MM.1S (cell line): ENCODE data around the gene GPX6.

Experiments
- DNase-seq: peaks from one replicate; pipeline ENCODE4 v3.0.0-alpha.2; 2015
- H2AFZ ChIP-seq: fragments of 300-600 bp; sonication (generic); 2 replicates; pipeline ENCODE4 v1.6.0; 2016; ENCODE audit warnings: antibody characterized with exemption, low read length
- H3F3A ChIP-seq: fragments of 300-600 bp; sonication (generic); 2 replicates; pipeline ENCODE4 v1.6.1; 2016; ENCODE audit warnings: mild to moderate bottlenecking, antibody characterized with exemption, low read length, moderate library complexity, mixed read lengths; ENCODE audit not compliant: insufficient read depth
- H3K27ac ChIP-seq: fragments of 300-600 bp; sonication (generic); 2 replicates; pipeline ENCODE4 v1.5.1; 2016; ENCODE audit warnings: mild to moderate bottlenecking, low read length
- H3K27me3 ChIP-seq: fragments of 300-600 bp; sonication (generic); replicated peaks from 2 replicates; pipeline ENCODE4 v1.6.0; 2016; ENCODE audit warnings: low read length; ENCODE audit not compliant: insufficient read depth
- H3K36me3 ChIP-seq: fragments of 300-600 bp; sonication (generic); replicated peaks from 2 replicates; pipeline ENCODE4 v1.6.1; 2016; ENCODE audit warnings: mild to moderate bottlenecking, low read length, mixed read lengths; ENCODE audit not compliant: insufficient read depth
- H3K4me1 ChIP-seq: fragments of 300-600 bp; sonication (generic); 2 replicates; pipeline ENCODE4 v1.6.1; 2016; ENCODE audit warnings: low read length, mixed read lengths
- H3K4me2 ChIP-seq: fragments of 300-600 bp; sonication (generic); 2 replicates; pipeline ENCODE4 v1.6.0; 2016; ENCODE audit warnings: low read depth, low read length
- H3K4me3 ChIP-seq: fragments of 300-600 bp; sonication (generic); 2 replicates; pipeline ENCODE4 v1.5.1; 2016; ENCODE audit warnings: low read length, mixed read lengths
- H3K79me2 ChIP-seq: fragments of 300-600 bp; sonication (generic); 2 replicates; pipeline ENCODE4 v1.6.1; 2016; ENCODE audit warnings: mixed run types, low read length, mixed read lengths
- H3K9ac ChIP-seq: fragments of 300-600 bp; sonication (generic); 2 replicates; pipeline ENCODE4 v1.6.1; 2016; ENCODE audit warnings: low read length, mixed read lengths
- H3K9me2 ChIP-seq: fragments of 300-600 bp; sonication (generic); replicated peaks from 2 replicates; pipeline ENCODE4 v1.6.1; 2016; ENCODE audit warnings: mild to moderate bottlenecking, low read length, mixed read lengths; ENCODE audit not compliant: insufficient read depth
- H3K9me3 ChIP-seq: fragments of 300-600 bp; sonication (generic); replicated peaks from 2 replicates; pipeline ENCODE4 v1.6.1; 2016; ENCODE audit warnings: mild to moderate bottlenecking, low read length, mixed read lengths; ENCODE audit not compliant: insufficient read depth
- H4K20me1 ChIP-seq: fragments of 300-600 bp; sonication (generic); 2 replicates; pipeline ENCODE4 v1.6.1; 2016; ENCODE audit warnings: mild to moderate bottlenecking, low read length, moderate library complexity, mixed read lengths; ENCODE audit not compliant: insufficient read depth
- CTCF ChIP-seq: fragments of 300-600 bp; sonication (generic); IDR thresholded peaks from 2 replicates; pipeline ENCODE4 v1.5.1; 2016; ENCODE audit warnings: antibody characterized with exemption, low read length, mixed read lengths
- EZH2 ChIP-seq: fragments of 300-600 bp; sonication (generic); optimal IDR thresholded peaks from 2 replicates; pipeline ENCODE3; 2017; ENCODE audit warnings: low read depth, mild to moderate bottlenecking, antibody characterized with exemption, low read length, mixed read lengths
- EZH2phosphoT487 ChIP-seq: fragments of 300-600 bp; sonication (generic); IDR thresholded peaks from 2 replicates; pipeline ENCODE4 v1.6.1; 2018; ENCODE audit warnings: antibody characterized with exemption, low read length

The GPX6 gene

GRCh38 chr6:28485482-28485881 lies 30.1 kb downstream of the GPX6 start:
- Histone ChIP-seq H3K27ac (no peak overlapping the region), H3K9me2 (no peaks in the 10 kb centered on the region), H3K9me3 (no peaks in the 10 kb centered on the region), H3K9ac (no peak overlapping the region), H2AFZ (no peak overlapping the region), H4K20me1 (no peaks in the 10 kb centered on the region), H3K4me3 (no peak overlapping the region), H3K27me3 (no peaks in the 10 kb centered on the region), H3K79me2 (no peaks in the 10 kb centered on the region), H3K4me1 (no peaks in the 10 kb centered on the region), H3K4me2 (no peak overlapping the region), H3F3A (peaks cover 7% of the 10 kb centered on the region; the same call in 1 of the 2 replicates), H3K36me3 (no peaks in the 10 kb centered on the region)
- TF ChIP-seq EZH2 (no peak), EZH2phosphoT487 (no peak), CTCF (no peak)
- DNase-seq, result no peak

GRCh38 chr6:28480253-28480932 lies 35.2 kb downstream of the GPX6 start:
- no peaks in the 10 kb centered on the region for H4K20me1 ChIP-seq
- no peaks in the 10 kb centered on the region for H3K9me3 ChIP-seq
- no peaks in the 10 kb centered on the region for H3K79me2 ChIP-seq
- no peak overlapping the region for H3K4me2 ChIP-seq
- no peak for DNase-seq
- no peaks in the 10 kb centered on the region for H3K4me1 ChIP-seq
- H3K27me3 ChIP-seq, result no peaks in the 10 kb centered on the region
- TF ChIP-seq EZH2phosphoT487 (no peak), EZH2 (no peak), CTCF (no peak)
- H3F3A ChIP-seq, result no peaks in the 10 kb centered on the region
- no peaks in the 10 kb centered on the region for H3K36me3 ChIP-seq
- no peak overlapping the region for H3K27ac ChIP-seq
- H2AFZ ChIP-seq, result no peak overlapping the region
- H3K9ac ChIP-seq, result no peak overlapping the region
- no peaks in the 10 kb centered on the region for H3K9me2 ChIP-seq
- H3K4me3 ChIP-seq, result no peak overlapping the region

- TF ChIP-seq EZH2phosphoT487, result no peak
- no peak for TF ChIP-seq CTCF
- TF ChIP-seq EZH2, result no peak
- no peaks in the 10 kb centered on the region for H4K20me1 ChIP-seq
- no peaks in the 10 kb centered on the region for H3F3A ChIP-seq
- no peaks in the 10 kb centered on the region for H3K9me2 ChIP-seq
- H3K27me3 ChIP-seq, result no peaks in the 10 kb centered on the region
- no peaks in the 10 kb centered on the region for H3K9me3 ChIP-seq
- H3K79me2 ChIP-seq, result no peaks in the 10 kb centered on the region
- H3K4me1 ChIP-seq, result no peaks in the 10 kb centered on the region
- H3K4me3 ChIP-seq, result no peak overlapping the region
- no peak overlapping the region for H3K4me2 ChIP-seq
- DNase-seq, result no peak
- H3K27ac ChIP-seq, result no peak overlapping the region
- no peak overlapping the region for H3K9ac ChIP-seq
- no peak overlapping the region for H2AFZ ChIP-seq
- no peaks in the 10 kb centered on the region for H3K36me3 ChIP-seq
Observed at GRCh38 chr6:28478518-28478917, 37.1 kb downstream of the GPX6 start.
